BJ (cell line): ENCODE data around the gene ACSM2B. TPM values are rescaled to one million over a fixed set of nuclear protein-coding genes. Genes with fewer than 3 reads are reported as not detected.
"Not testable (repeated sequence)": the region's sequence is repeated elsewhere in the genome, so short reads cannot be mapped to it uniquely, and the experiment has no call there.

Experiments used
- CTCF ChIA-PET: fragments of 350-600 bp; formaldehyde crosslinking; extraction: SDS; loops from one replicate; lab custom pipeline; 2021; ENCODE audit warnings: antibody characterized with exemption, inconsistent platforms; lab: Yijun Ruan, JAX
- POLR2A ChIA-PET: fragments of 300-600 bp; sonication (Branson Sonifier 250); formaldehyde crosslinking; extraction: SDS; loops from one replicate; lab custom pipeline; 2021; ENCODE audit warnings: antibody characterized with exemption; lab: Charles Lee
- DNase-seq: peaks from one replicate; pipeline ENCODE4 v3.0.0-alpha.2; 2011; ENCODE audit warnings: low read depth
- H3K27me3 ChIP-seq: 2 replicates; pipeline ENCODE4 v1.6.0; 2011; ENCODE audit warnings: low read length; ENCODE audit not compliant: control insufficient read depth, insufficient read depth
- H3K36me3 ChIP-seq: 2 replicates; pipeline ENCODE4 v1.5.1; 2011; ENCODE audit warnings: low read length; ENCODE audit not compliant: control insufficient read depth, insufficient read depth
- H3K4me3 ChIP-seq: 2 replicates; pipeline ENCODE4 v1.5.1; 2011; ENCODE audit warnings: low read depth, mild to moderate bottlenecking, control low read depth, low read length
- polyA plus RNA-seq: library from polyadenylated mRNA; depleted of rRNA; stranded (reverse); fragments of >200 nt; gene quantifications from 2 replicates; pipeline ENCODE4 v1.2.3, GENCODE V29; 2011
- TF ChIP-seq, protein P1 (sequence below): IDR thresholded peaks from 2 replicates; pipeline ENCODE4 v1.5.1; 2011; ENCODE audit warnings: low read depth, mild to moderate bottlenecking, control low read depth, inconsistent platforms, low read length, moderate library complexity; ENCODE audit not compliant: insufficient read depth

The ACSM2B gene
- polyA plus RNA-seq, 1 experiment: not detected

GRCh38 chr16:20612551-20613480 lies 36.6 kb upstream of the ACSM2B start:
- CTCF ChIA-PET: no interaction called here
- H3K36me3 ChIP-seq: no peaks in the 10 kb centered on the region
- no peak for DNase-seq
- TF ChIP-seq, protein P1, sequence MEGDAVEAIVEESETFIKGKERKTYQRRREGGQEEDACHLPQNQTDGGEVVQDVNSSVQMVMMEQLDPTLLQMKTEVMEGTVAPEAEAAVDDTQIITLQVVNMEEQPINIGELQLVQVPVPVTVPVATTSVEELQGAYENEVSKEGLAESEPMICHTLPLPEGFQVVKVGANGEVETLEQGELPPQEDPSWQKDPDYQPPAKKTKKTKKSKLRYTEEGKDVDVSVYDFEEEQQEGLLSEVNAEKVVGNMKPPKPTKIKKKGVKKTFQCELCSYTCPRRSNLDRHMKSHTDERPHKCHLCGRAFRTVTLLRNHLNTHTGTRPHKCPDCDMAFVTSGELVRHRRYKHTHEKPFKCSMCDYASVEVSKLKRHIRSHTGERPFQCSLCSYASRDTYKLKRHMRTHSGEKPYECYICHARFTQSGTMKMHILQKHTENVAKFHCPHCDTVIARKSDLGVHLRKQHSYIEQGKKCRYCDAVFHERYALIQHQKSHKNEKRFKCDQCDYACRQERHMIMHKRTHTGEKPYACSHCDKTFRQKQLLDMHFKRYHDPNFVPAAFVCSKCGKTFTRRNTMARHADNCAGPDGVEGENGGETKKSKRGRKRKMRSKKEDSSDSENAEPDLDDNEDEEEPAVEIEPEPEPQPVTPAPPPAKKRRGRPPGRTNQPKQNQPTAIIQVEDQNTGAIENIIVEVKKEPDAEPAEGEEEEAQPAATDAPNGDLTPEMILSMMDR: no peak
- no peaks in the 10 kb centered on the region for H3K27me3 ChIP-seq
- H3K4me3 ChIP-seq: no peak overlapping the region
- POLR2A ChIA-PET: no interaction called here

DNA sequence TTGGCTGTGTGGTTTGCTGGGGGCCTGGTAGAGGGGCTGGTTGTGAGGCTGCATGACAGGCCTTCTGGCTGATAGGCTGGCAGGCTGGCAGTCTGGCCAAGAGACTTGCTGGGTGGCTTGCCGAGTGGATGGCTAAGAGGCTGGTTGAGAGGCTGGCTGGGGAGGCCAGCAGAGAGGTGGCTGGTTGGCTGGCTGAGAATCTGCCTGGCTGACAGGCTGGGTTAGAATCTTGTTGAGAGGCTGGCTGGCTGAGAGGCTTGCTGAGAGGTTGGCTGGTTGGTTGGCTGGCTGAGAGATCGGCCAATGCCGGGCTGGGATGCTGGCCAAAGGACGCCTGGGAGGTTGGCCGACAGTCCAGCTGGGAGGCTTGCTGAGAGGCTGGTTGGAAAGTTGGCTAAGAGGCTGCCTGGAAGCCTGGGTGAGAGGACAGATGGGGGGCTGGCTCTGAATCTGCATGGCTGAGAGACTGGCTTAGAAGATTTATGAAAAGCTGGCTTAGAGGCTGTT lies 35.9 kb upstream of the ACSM2B start:
- Histone ChIP-seq H3K36me3 (no peaks in the 10 kb centered on the region), H3K4me3 (no peak overlapping the region), H3K27me3 (no peaks in the 10 kb centered on the region)
- POLR2A ChIA-PET: no interaction called here
- TF ChIP-seq, protein P1: no peak
- CTCF ChIA-PET: no interaction called here
- no peak for DNase-seq

DNA sequence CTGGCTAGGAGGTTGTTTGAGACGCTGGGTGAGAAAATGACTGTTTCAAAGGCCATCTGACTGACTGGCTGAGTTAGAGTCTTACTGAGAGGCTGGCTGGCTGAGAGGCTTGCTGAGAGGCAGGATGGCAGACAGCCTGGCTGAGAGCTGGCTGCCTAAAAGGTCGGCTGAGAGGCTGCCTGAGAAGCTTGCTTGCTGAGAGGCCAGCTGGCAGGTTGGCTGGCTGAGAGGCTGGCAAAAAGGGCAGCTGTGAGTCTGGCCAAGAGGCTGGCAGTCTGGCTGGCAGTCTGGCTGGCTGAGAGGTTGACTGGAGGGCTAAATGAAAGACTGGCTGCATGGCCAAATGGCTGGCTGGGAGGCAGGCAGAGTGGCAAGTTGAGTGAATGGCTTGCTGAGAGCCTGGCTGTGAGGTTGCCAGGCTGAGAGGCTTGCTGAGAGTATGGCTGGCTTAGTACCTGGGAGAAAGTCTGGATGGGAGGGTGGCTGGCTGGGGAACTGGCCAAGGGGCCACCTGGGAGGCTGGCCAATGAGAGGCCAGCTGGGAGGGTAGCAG lies 35.3 kb upstream of the ACSM2B start:
- TF ChIP-seq, protein P1: no peak
- Histone ChIP-seq H3K4me3 (no peak overlapping the region), H3K27me3 (no peaks in the 10 kb centered on the region), H3K36me3 (no peaks in the 10 kb centered on the region)
- DNase-seq: no peak
- POLR2A ChIA-PET: no interaction called here
- CTCF ChIA-PET: no interaction called here

DNA sequence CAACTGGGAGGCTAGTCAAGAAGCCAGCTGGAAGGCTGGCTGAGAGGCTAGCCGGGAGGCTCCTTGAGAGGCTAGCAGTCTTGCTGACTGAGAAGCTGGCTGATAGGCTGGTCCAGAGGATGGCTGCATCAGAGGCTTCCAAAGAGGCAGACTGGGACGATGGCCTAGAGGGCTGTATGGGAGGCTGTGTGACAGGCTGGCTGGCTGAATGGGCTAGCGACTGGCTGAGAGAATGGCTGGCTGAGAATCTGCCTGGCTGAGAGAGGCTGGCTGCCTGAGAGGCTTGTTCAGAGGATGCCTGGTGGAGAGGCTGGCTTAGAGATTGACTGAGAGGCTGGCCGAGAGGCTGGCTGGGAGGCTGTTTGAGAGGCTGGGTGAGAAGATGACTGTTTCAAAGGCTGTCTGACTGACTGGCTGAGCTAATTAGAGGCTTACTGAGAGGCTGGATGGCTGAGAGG lies 34.8 kb upstream of the ACSM2B start:
- Histone ChIP-seq H3K27me3 (no peaks in the 10 kb centered on the region), H3K4me3 (no peak overlapping the region), H3K36me3 (no peaks in the 10 kb centered on the region)
- TF ChIP-seq, protein P1: no peak
- POLR2A ChIA-PET: no interaction called here
- CTCF ChIA-PET: no interaction called here
- DNase-seq: no peak

DNA sequence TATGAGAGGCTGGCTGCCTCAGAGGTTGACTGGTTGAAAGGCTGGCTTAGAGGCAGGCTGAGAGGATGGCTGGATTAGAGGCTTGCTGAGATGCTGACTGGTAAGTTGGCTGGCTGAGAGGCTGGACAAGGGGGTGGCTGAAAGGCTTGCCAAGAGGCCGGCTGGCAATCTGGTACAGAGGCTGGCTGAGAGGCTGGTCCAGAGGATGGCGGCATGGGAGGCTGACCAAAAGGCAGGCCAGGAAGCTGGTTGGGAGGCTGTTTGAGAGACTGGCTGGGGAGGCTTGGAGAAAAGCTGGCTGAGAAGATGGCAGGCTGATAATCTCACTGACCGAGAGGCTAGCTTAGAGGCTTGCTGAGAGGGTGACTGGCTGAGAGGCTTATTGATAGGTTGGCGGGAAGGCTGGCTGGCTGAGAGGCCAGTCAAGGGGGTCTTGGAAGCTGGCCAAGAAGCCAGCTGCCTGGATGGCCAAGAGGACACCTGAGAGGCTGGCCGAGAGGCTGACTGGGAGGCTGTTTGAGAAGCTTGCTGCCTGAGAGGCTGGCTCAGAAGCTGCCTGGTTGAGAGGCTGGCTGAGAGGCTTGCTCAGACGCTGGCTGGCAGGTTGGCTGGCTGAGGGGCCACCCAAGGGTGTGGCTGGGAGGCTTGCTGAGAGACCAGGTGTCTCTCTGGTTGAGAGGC lies 34.2 kb upstream of the ACSM2B start:
- POLR2A ChIA-PET: no interaction called here
- DNase-seq: no peak
- Histone ChIP-seq H3K27me3 (no peaks in the 10 kb centered on the region), H3K4me3 (no peak overlapping the region), H3K36me3 (no peaks in the 10 kb centered on the region)
- TF ChIP-seq, protein P1: no peak
- CTCF ChIA-PET: no interaction called here

GRCh38 chr16:20602205-20602604 lies 26.0 kb upstream of the ACSM2B start:
- POLR2A ChIA-PET, H3K36me3 ChIP-seq, DNase-seq, H3K27me3 ChIP-seq, CTCF ChIA-PET, H3K4me3 ChIP-seq: not testable (repeated sequence)

DNA sequence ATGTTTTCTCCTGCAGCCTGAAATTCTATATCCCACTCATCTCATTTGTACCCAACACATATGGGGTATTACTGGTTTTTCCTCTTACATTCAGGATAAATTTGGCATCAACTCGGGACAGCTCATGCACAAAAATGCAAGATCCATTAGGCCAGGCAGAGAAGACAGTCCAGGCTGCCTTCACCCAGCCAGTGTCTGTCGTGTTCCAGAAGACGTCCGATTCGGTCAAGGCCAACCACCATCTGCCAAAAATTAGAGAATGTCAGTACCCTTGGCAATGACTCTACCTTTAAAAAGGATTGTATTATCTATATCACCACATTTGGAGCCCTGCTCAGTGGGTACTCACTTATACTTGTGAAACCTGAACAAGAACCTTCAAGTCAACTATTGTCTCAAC lies 23.3 kb upstream of the ACSM2B start:
- POLR2A ChIA-PET, H3K36me3 ChIP-seq, DNase-seq, H3K4me3 ChIP-seq, CTCF ChIA-PET, H3K27me3 ChIP-seq: not testable (repeated sequence)
